Duodenal mucosa (tissue), 2 donors: Measurements from ENCODE around the gene CHPF2.

Experiments
- H3K27ac ChIP-seq: one replicate; pipeline ENCODE4 v1.7.0; 2013; ENCODE audit warnings: low read depth, low read length
- H3K27me3 ChIP-seq, 2 donors: one replicate each; pipeline ENCODE4 v1.7.0; 2013; ENCODE audit warnings: low read length in 2 of 2, control low read depth in 1 of 2; ENCODE audit not compliant: insufficient read depth in 2 of 2, control insufficient read depth in 1 of 2
- H3K36me3 ChIP-seq, 2 donors: one replicate each; pipeline ENCODE4 v1.7.0; 2013; ENCODE audit warnings: low read length in 2 of 2, control low read depth in 1 of 2; ENCODE audit not compliant: insufficient read depth in 2 of 2, control insufficient read depth in 1 of 2
- H3K4me1 ChIP-seq, 2 donors: one replicate each; pipeline ENCODE4 v1.7.0; 2013; ENCODE audit warnings: low read length in 2 of 2, control low read depth in 1 of 2; ENCODE audit not compliant: insufficient read depth in 2 of 2, control insufficient read depth in 1 of 2
- H3K4me3 ChIP-seq, 2 donors: one replicate each; pipeline ENCODE4 v1.7.0; 2013; ENCODE audit warnings: low read length in 2 of 2, low read depth in 1 of 2
- H3K9ac ChIP-seq, 2 donors: one replicate each; pipeline ENCODE4 v1.7.0; 2013; ENCODE audit warnings: low read length in 2 of 2, low read depth in 1 of 2
- H3K9me3 ChIP-seq, 2 donors: one replicate each; pipeline ENCODE4 v1.7.0; 2013; ENCODE audit warnings: low read length in 2 of 2, control low read depth in 1 of 2; ENCODE audit not compliant: control insufficient read depth in 1 of 2

The CHPF2 gene

DNA sequence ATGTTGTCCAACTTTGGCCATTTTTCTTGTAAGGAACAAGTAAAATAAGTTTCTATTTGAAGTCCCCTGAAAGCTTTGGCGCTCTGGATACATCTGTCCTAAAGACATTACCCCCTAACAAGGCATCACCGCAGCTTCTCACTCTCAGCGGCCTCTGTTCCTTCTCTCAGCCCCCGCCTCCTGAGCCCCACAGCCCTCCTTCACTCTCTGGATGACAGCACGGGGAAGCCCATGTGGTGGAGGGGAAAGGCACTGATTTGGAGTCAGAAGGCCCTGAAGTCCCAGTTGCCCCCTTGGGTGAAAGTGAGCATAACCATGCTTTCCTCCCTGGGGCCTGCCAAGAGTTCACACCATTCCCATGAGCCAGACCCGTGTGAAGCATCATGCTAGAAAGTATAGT, 26.6 kb upstream of the CHPF2 start:
- peaks cover 9 to 12% of the 10 kb centered on the region in 2 donors for H3K27me3 ChIP-seq
- no peak overlapping the region for H3K4me3 ChIP-seq
- H3K9me3 ChIP-seq = no peaks in the 10 kb centered on the region
- no peak overlapping the region for H3K27ac ChIP-seq
- no peak overlapping the region for H3K9ac ChIP-seq
- no peaks in the 10 kb centered on the region for H3K36me3 ChIP-seq
- no peaks in the 10 kb centered on the region for H3K4me1 ChIP-seq

DNA sequence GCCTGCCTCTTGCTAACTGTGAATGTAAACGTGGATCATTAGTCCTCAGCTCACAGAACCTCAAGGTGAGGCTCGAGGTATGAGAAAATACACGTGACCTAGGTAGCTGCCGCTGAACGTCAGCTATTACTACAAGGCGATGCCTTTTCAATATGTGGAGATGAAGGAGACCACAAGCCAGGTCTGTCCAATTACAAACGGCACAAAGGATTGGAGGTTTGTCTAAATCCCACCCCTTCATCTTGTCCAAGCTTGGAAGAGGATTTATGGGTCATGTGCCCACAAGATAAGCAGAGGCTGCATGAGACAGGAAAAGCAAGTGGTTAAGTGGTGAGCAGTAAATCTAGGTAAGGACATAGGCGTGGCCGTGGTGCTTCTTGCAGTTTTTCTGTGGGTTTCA, 25.4 kb upstream of the CHPF2 start:
- peaks cover 9 to 12% of the 10 kb centered on the region in 2 donors for H3K27me3 ChIP-seq
- H3K4me3 ChIP-seq = no peak overlapping the region
- H3K36me3 ChIP-seq = no peaks in the 10 kb centered on the region
- no peak overlapping the region for H3K27ac ChIP-seq
- no peaks in the 10 kb centered on the region for H3K4me1 ChIP-seq
- H3K9me3 ChIP-seq = no peaks in the 10 kb centered on the region
- H3K9ac ChIP-seq = no peak overlapping the region

DNA sequence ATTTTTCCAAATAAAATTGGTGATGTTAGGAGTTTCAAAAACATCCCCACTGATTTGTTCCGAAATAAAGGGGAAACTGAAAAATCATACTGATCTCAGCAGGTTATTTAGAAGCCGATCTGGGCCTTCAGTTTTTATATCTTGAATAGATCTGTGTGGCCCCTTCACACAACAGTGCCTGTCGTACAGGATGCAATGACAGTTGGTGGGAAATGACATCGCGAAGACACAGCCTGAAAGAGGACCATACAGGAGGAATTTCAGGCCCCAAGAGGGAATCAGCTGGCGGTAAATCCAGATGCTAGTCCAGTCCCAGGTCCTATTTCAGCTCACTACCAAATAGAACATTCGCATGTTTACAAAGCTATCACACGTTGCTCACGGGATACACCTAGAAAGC, 25.0 kb upstream of the CHPF2 start:
- Histone ChIP-seq H3K4me3 (no peak overlapping the region), H3K9ac (no peak overlapping the region), H3K4me1 (no peaks in the 10 kb centered on the region), H3K27me3 (peaks cover 9 to 12% of the 10 kb centered on the region in 2 donors), H3K9me3 (no peaks in the 10 kb centered on the region), H3K27ac (no peak overlapping the region), H3K36me3 (no peaks in the 10 kb centered on the region)

DNA sequence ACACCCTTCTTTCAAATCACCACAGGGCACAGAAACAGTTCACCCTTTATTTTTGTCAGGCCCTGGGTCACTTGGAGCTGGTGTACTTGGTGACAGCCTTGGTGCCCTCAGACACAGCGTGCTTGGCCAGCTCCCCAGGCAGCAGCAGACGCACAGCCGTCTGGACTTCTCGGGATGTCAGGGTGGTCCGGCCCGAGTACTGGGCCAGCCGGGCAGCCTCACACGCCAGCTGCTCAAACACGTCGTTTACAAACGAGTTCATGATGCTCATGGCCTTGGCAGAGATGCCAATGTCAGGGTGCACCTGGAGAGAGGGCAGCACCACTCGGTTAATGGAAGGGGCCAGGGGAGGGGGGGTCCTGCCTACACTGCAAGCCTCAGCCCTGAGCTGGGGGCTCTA, 24.5 kb upstream of the CHPF2 start:
- no peak overlapping the region for H3K9ac ChIP-seq
- H3K9me3 ChIP-seq = no peaks in the 10 kb centered on the region
- no peak overlapping the region for H3K4me3 ChIP-seq
- H3K27ac ChIP-seq = no peak overlapping the region
- H3K27me3 ChIP-seq = peaks cover 9 to 12% of the 10 kb centered on the region in 2 donors
- H3K4me1 ChIP-seq = no peaks in the 10 kb centered on the region
- H3K36me3 ChIP-seq = peaks cover 0 to under 1% of the 10 kb centered on the region in 2 donors

DNA sequence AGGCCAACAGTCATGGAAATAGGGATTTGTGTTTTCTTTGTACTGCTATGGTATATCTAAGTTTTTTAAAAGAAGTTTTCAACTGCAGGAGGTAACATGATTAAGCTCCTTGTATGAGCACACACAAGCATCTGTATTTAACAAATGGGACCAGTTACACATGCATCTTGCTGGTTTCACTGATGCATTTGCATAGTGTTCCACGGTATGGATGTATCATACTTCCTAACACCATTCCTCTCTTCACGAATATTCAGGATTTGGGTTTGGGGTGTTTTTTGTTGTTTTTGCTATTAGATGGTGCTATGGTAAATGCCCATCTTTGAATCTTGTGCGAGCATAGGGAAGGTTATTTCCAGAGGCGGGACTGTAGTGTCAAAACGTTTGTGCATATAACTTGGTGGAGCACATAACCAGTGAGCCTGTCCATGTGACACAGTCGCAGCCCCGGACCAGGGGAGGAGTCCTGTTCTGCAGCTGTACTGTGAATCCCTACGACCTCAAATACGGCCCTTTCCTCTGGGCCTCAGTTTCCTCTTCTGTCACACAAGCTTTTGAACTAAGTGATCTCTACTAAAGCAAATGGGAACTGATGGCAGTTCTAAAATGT, 23.9 kb upstream of the CHPF2 start:
- H3K9ac ChIP-seq = no peak overlapping the region
- H3K4me3 ChIP-seq = no peak overlapping the region
- H3K27ac ChIP-seq = no peak overlapping the region
- peaks cover 9 to 12% of the 10 kb centered on the region in 2 donors for H3K27me3 ChIP-seq
- no peaks in the 10 kb centered on the region for H3K9me3 ChIP-seq
- H3K4me1 ChIP-seq = no peaks in the 10 kb centered on the region
- H3K36me3 ChIP-seq = peaks cover 0 to 6% of the 10 kb centered on the region in 2 donors

DNA sequence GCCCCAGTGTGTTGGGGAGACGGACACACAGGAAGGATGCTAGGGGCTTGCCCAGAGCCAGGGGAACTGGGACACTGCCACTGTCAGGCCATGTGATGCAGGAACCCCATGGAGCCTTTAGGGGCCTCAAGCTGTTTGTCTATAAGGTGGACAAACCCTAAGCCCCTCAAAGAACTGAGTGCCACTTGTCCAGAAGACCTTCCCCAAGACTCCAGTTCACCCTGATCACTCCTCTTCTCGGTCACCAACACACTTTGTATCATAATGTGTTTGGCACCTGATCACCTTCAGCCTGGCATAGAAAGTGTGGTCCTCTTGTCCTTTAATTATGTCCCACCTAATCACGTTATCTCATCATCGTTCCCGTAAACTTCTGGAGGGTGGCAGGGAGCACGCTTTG, 22.7 kb upstream of the CHPF2 start:
- Histone ChIP-seq H3K9me3 (no peaks in the 10 kb centered on the region), H3K27me3 (peaks cover 8 to 12% of the 10 kb centered on the region in 2 donors), H3K27ac (no peak overlapping the region), H3K4me1 (no peaks in the 10 kb centered on the region), H3K9ac (no peak overlapping the region), H3K36me3 (peaks cover 11 to 17% of the 10 kb centered on the region in 2 donors), H3K4me3 (no peak overlapping the region)

DNA sequence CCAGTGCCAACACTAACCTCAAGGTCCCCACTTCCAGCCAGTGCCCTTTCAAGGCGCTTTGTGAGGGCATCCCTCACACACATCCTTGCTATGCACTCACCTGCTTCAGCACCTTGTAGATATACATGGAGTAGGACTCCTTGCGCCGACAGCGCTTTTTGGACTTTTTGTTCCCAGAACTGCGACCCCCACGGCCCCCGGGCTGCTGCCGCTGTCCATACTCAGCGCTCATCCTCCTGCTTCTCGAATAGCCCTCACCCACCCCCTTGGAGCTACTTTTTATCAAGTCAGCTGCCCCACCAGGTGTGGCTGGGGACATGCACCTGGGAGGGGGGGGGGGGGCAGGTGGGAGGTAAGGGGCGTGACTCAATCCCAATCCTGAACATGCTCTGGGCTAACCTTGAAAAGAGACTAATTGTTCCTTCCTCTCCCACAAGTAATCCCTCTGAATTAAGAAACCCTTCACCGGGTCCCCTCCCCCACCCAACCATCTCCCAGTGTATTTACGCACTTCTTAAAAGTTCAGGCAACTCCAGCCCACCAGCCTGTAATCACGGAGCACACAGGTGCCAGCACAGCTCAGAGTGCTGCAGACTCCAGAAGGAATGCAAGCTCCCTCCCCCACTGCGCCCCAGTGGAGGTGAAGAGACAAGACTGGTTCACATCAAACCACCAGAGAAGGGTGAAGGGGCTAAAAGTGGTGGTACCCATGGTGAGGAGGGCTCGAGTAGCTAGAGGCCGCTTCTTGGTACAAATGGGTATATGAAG, 22.0 kb upstream of the CHPF2 start, which contains the start of gene H2BK1:
TSS of gene H2BK1 (minus strand) at position 402 of the 768 bp plus-strand sequence. CDS start at position 232, 170 bp downstream.
- Histone ChIP-seq H3K27me3 (peaks cover 3 to 8% of the 10 kb centered on the region in 2 donors), H3K36me3 (peaks cover 11 to 23% of the 10 kb centered on the region in 2 donors), H3K9ac (no peak within 1 kb of the TSS), H3K4me1 (no peaks in the 10 kb centered on the region), H3K27ac (no peak within 1 kb of the TSS), H3K9me3 (no peaks in the 10 kb centered on the region), H3K4me3 (no peak within 1 kb of the TSS)

DNA sequence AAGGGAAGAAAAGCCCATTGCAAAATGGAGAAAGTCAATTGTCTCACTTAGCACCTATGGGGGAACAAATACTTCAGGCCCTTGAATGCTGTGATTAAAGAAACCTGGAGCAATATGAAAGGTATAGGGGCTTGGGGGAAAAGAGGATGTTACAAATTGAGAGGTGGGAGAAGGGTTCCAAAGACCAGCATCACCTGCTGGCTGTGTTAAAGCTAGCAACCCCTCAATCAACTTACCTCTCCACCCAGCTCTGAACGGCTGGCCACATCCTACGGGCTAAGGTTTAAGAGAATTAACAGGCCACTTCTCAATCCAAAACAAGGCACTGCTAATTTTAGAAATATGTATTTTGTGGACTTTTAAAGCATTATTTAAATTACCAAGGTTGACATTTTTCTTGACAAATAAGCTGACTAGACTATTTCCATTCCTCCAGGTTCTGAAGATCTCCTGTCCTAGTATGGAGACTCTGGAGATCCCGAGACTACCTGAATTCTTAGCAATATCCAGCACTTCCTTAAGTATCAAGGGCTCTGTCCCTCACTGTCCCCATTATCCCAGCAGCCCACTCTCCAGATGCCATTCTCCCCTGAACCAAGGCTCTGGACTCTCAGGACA, 21.0 kb upstream of the CHPF2 start:
- H3K27ac ChIP-seq = no peak overlapping the region
- no peaks in the 10 kb centered on the region for H3K9me3 ChIP-seq
- H3K4me1 ChIP-seq = no peaks in the 10 kb centered on the region
- H3K4me3 ChIP-seq = no peak overlapping the region
- H3K36me3 ChIP-seq = peaks cover 18 to 32% of the 10 kb centered on the region in 2 donors
- H3K27me3 ChIP-seq = peaks cover 0 to 3% of the 10 kb centered on the region in 2 donors
- H3K9ac ChIP-seq = no peak overlapping the region

DNA sequence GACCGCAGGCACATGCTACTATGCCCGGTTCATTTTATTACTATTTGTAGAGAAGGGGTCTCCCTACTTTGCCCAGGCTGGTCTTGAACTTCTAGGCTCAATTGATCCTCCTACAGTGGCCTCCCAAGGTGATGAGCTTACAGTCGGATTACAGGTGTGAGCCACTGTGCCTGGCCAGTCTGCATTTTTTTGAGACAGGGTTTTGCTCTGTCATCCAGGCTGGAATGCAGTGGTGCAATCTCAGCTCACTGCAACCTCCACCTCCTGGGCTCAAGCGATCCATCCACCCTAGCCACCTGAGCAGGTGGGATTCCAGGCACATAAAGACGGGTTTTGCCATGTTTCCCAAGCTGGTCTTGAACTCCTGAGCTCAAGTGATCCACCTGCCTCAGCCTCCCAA, 19.7 kb upstream of the CHPF2 start:
- peaks cover 19 to 41% of the 10 kb centered on the region in 2 donors for H3K36me3 ChIP-seq

DNA sequence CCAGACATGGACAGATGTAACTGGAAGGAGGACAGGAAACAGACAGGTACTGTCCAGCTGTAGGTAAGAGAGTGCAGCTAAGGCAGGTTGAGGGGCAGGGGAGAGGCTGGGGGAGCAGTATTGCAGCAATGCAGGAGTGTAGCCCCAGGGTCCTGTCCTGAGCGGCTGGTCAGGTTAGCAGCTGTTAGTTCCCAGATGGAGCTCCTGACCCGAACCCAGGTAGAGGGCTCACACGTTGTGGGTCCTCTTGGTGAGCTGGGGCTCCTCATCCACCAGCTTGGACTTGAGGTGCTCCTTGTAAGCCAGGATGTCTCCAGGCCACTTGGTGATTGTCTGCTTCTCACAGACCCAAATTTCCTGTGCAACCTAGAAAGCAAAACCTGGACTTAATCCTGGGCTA, 18.5 kb upstream of the CHPF2 start:
- Histone ChIP-seq H3K9ac (no peak overlapping the region), H3K4me3 (no peak overlapping the region), H3K27me3 (no peaks in the 10 kb centered on the region), H3K36me3 (peaks cover 26 to 53% of the 10 kb centered on the region in 2 donors), H3K27ac (no peak overlapping the region), H3K9me3 (no peaks in the 10 kb centered on the region), H3K4me1 (no peaks in the 10 kb centered on the region)

More for the DNA sequence above, 19.7 kb upstream of the CHPF2 start:
- Histone ChIP-seq H3K4me1 (no peaks in the 10 kb centered on the region), H3K4me3 (no peak overlapping the region), H3K9ac (no peak overlapping the region), H3K27ac (no peak overlapping the region), H3K27me3 (no peaks in the 10 kb centered on the region), H3K9me3 (no peaks in the 10 kb centered on the region)
